Fibroblast of lung (primary cell): ENCODE measurements around the gene ZMYM5. TPM values are rescaled to one million over a fixed set of nuclear protein-coding genes. Genes with fewer than 3 reads are reported as not detected.

Source experiments
- DNase-seq, 2 donors: peaks; one replicate each; pipeline versions ENCODE4 v3.0.0 to v3.0.0-alpha.2; 2010; ENCODE audit warnings: low read depth in 2 of 2
- H2AFZ ChIP-seq: 2 replicates; pipeline ENCODE4 v1.5.1; 2012; ENCODE audit warnings: low read length, control low read depth, inconsistent platforms
- H3K27ac ChIP-seq: 2 replicates; pipeline ENCODE4 v1.5.1; 2011; ENCODE audit warnings: low read length, control low read depth; ENCODE audit not compliant: insufficient read depth
- H3K27me3 ChIP-seq: 2 replicates; pipeline ENCODE4 v1.5.1; 2011; ENCODE audit warnings: mild to moderate bottlenecking, low read length; ENCODE audit not compliant: control insufficient read depth, insufficient read depth
- H3K36me3 ChIP-seq: 2 replicates; pipeline ENCODE4 v1.5.1; 2011; ENCODE audit warnings: low read length; ENCODE audit not compliant: control insufficient read depth, insufficient read depth
- H3K4me1 ChIP-seq: 2 replicates; pipeline ENCODE4 v1.5.1; 2011; ENCODE audit warnings: low read length; ENCODE audit not compliant: control insufficient read depth, insufficient read depth; ENCODE audit errors: extremely low read depth
- H3K4me2 ChIP-seq: 2 replicates; pipeline ENCODE4 v1.5.1; 2011; ENCODE audit warnings: low read length, control low read depth; ENCODE audit not compliant: insufficient read depth; ENCODE audit errors: extremely low read depth
- H3K4me3 ChIP-seq, 4 experiments: fragments of 200-600 bp in 1 of 4; sonication (generic) in 1 of 4; replicated peaks in 1 of 4; 2 replicates each; pipeline ENCODE4 v1.5.1; 2011 to 2016; ENCODE audit warnings: low read length in 4 of 4, low read depth in 3 of 4, mild to moderate bottlenecking in 3 of 4, control low read depth in 2 of 4, inconsistent platforms in 1 of 4, mixed read lengths in 1 of 4; ENCODE audit not compliant: insufficient read depth in 1 of 4; ENCODE audit errors: control extremely low read depth in 1 of 4
- H3K79me2 ChIP-seq: 2 replicates; pipeline ENCODE4 v1.5.1; 2012; ENCODE audit warnings: mild to moderate bottlenecking, low read length, inconsistent platforms; ENCODE audit not compliant: control insufficient read depth, insufficient read depth
- H3K9ac ChIP-seq: 2 replicates; pipeline ENCODE4 v1.5.1; 2011; ENCODE audit warnings: mild to moderate bottlenecking, low read length, control low read depth; ENCODE audit not compliant: insufficient read depth
- H3K9me3 ChIP-seq: 2 replicates; pipeline ENCODE4 v1.5.1; 2012; ENCODE audit warnings: low read depth, low read length; ENCODE audit not compliant: control insufficient read depth, insufficient read depth
- H4K20me1 ChIP-seq: 2 replicates; pipeline ENCODE4 v1.5.1; 2011; ENCODE audit warnings: low read length; ENCODE audit not compliant: control insufficient read depth, insufficient read depth; ENCODE audit errors: extremely low read depth
- CTCF ChIP-seq, 2 donors: IDR thresholded peaks in 1 of 2; conservative IDR thresholded peaks in 1 of 2; 1 replicate in 1 of 2; 2 replicates in 1 of 2; pipeline ENCODE4 v1.5.1; 2011 to 2012; ENCODE audit warnings: low read length in 2 of 2, control low read depth in 1 of 2, inconsistent platforms in 1 of 2, low read depth in 1 of 2, mild to moderate bottlenecking in 1 of 2
- EZH2 ChIP-seq: IDR thresholded peaks from 2 replicates; pipeline ENCODE4 v1.5.1; 2012; ENCODE audit warnings: low read length, control low read depth, mild to moderate bottlenecking; ENCODE audit errors: missing control alignments
- polyA plus RNA-seq, 2 donors: library from polyadenylated mRNA; depleted of rRNA in 1 of 2; stranded (reverse) in 1 of 2; unstranded in 1 of 2; fragments of >200 nt; gene quantifications; 2 replicates each; pipeline ENCODE4 v1.2.1, GENCODE V29; 2011 to 2012; ENCODE audit warnings: missing spikeins in 1 of 2
- total RNA-seq: library from RNA; depleted of rRNA; stranded (reverse); fragments of >200 nt; gene quantifications from 2 replicates; pipeline ENCODE4 v1.2.1, GENCODE V29; 2014

ZMYM5 gene
- total and polyA plus RNA-seq, 2 donors (not counting 1 experiment from before 2014, with no cell fraction given): 11.3 to 32.4 TPM

- no peak overlapping the region for H2AFZ ChIP-seq
- H3K27ac ChIP-seq: no peak overlapping the region
- H3K4me2 ChIP-seq: no peak overlapping the region
- no peaks in the 10 kb centered on the region for H3K9me3 ChIP-seq
- peaks cover 2% of the 10 kb centered on the region for H3K4me1 ChIP-seq
- no peaks in the 10 kb centered on the region for H3K27me3 ChIP-seq
- H3K36me3 ChIP-seq: peaks cover 2% of the 10 kb centered on the region
- H4K20me1 ChIP-seq: no peaks in the 10 kb centered on the region
- peak; percentile 18 to 36 for DNase-seq
- no peak for TF ChIP-seq CTCF (conservative IDR thresholded peaks at IDR 0.05 in 1 of 2, IDR thresholded peaks at IDR 0.05 in 1 of 2; ENCODE audit: low read depth in 1 of 2, low read length in 2 of 2)
- H3K4me3 ChIP-seq: no peak overlapping the region
- no peaks in the 10 kb centered on the region for H3K79me2 ChIP-seq
- no peak overlapping the region for H3K9ac ChIP-seq
These were observed 27.0 kb downstream of the ZMYM5 start for GRCh38 chr13:19836472-19836871.

- no peak overlapping the region for H3K9ac ChIP-seq
- peaks cover 2% of the 10 kb centered on the region for H3K4me1 ChIP-seq
- no peaks in the 10 kb centered on the region for H3K79me2 ChIP-seq
- no peak overlapping the region for H3K4me3 ChIP-seq
- no peak overlapping the region for H2AFZ ChIP-seq
- H3K27ac ChIP-seq: no peak overlapping the region
- no peaks in the 10 kb centered on the region for H3K27me3 ChIP-seq
- no peak overlapping the region for H3K4me2 ChIP-seq
- no peak for DNase-seq
- peaks cover 2% of the 10 kb centered on the region for H3K36me3 ChIP-seq
- no peak for TF ChIP-seq EZH2
- no peak for TF ChIP-seq CTCF (conservative IDR thresholded peaks at IDR 0.05 in 1 of 2, IDR thresholded peaks at IDR 0.05 in 1 of 2; ENCODE audit: low read depth in 1 of 2, low read length in 2 of 2)
- H3K9me3 ChIP-seq: no peaks in the 10 kb centered on the region
- H4K20me1 ChIP-seq: no peaks in the 10 kb centered on the region
These were observed 28.7 kb downstream of the ZMYM5 start for GRCh38 chr13:19834704-19835103.

GRCh38 chr13:19822673-19823072, 40.8 kb downstream of the ZMYM5 start:
- no peak for DNase-seq
- Histone ChIP-seq H3K9ac (no peak overlapping the region), H3K79me2 (no peaks in the 10 kb centered on the region), H3K9me3 (no peaks in the 10 kb centered on the region), H3K27ac (no peak overlapping the region), H4K20me1 (no peaks in the 10 kb centered on the region), H3K27me3 (no peaks in the 10 kb centered on the region), H3K4me2 (no peak overlapping the region), H3K4me1 (no peaks in the 10 kb centered on the region), H3K4me3 (no peak overlapping the region), H2AFZ (no peak overlapping the region), H3K36me3 (peaks cover 5% of the 10 kb centered on the region)
- no peak for TF ChIP-seq EZH2
- TF ChIP-seq CTCF (conservative IDR thresholded peaks at IDR 0.05 in 1 of 2, IDR thresholded peaks at IDR 0.05 in 1 of 2; ENCODE audit: low read depth in 1 of 2, low read length in 2 of 2): no peak
